ENCODE data around the gene LEP.
"Not testable (repeated sequence)": the region's sequence is repeated elsewhere in the genome, so short reads cannot be mapped to it uniquely, and the experiment has no call there.

LEP gene

GRCh38 chr7:128271942-128272481 lies 30.9 kb downstream of the LEP start:
- DNase-seq (ENCODE audit: low spot score): no peak

GRCh38 chr7:128274246-128274883 lies 33.3 kb downstream of the LEP start:
- no peak for DNase-seq (ENCODE audit: low spot score)

GRCh38 chr7:128274884-128275603 lies 34.0 kb downstream of the LEP start:
- DNase-seq (ENCODE audit: low spot score): no peak

- no peak for DNase-seq (ENCODE audit: low spot score)
These were observed 34.6 kb downstream of the LEP start for GRCh38 chr7:128275681-128276080.

GRCh38 chr7:128278366-128278765 lies 37.3 kb downstream of the LEP start:
- DNase-seq (ENCODE audit: low spot score): no peak

GRCh38 chr7:128279124-128279713 lies 38.1 kb downstream of the LEP start:
- no peak for DNase-seq (ENCODE audit: low spot score)

GRCh38 chr7:128280451-128280850 lies 39.4 kb downstream of the LEP start:
- DNase-seq (ENCODE audit: low spot score): not testable (repeated sequence)

- no peak for DNase-seq (ENCODE audit: low spot score)
These were observed 40.7 kb downstream of the LEP start for GRCh38 chr7:128281605-128282380.

GRCh38 chr7:128284102-128284501 lies 43.0 kb downstream of the LEP start:
- no peak for DNase-seq (ENCODE audit: low spot score)

GRCh38 chr7:128287556-128287955 lies 46.5 kb downstream of the LEP start:
- DNase-seq (ENCODE audit: low spot score): no peak

GRCh38 chr7:128298004-128298403 lies 56.9 kb downstream of the LEP start:
- DNase-seq (ENCODE audit: low spot score): not testable (repeated sequence)

- no peak for DNase-seq (ENCODE audit: low spot score)
These were observed 58.1 kb downstream of the LEP start for GRCh38 chr7:128299109-128299607.

- no peak for DNase-seq (ENCODE audit: low spot score)
These were observed 61.1 kb downstream of the LEP start for GRCh38 chr7:128302139-128302538.

GRCh38 chr7:128303133-128303532 lies 62.1 kb downstream of the LEP start:
- no peak for DNase-seq (ENCODE audit: low spot score)

- no peak for DNase-seq (ENCODE audit: low spot score)
These were observed 62.6 kb downstream of the LEP start for GRCh38 chr7:128303643-128304042.

- DNase-seq (ENCODE audit: low spot score): no peak
These were observed 63.1 kb downstream of the LEP start for GRCh38 chr7:128304212-128304611.

GRCh38 chr7:128307061-128307460 lies 66.0 kb downstream of the LEP start:
- DNase-seq (ENCODE audit: low spot score): no peak

Measured in putamen (tissue), 1 donor.